Omental fat pad (tissue), 4 donors: ENCODE results near the gene DLGAP5. TPM values are rescaled to one million over a fixed set of nuclear protein-coding genes. Genes with fewer than 3 reads are reported as not detected.

Experiments
- ATAC-seq: fragments of 150-250 bp; one replicate; pipeline ENCODE4 v1.9.1; 2016; ENCODE audit warnings: mild to moderate bottlenecking, moderate library complexity; ENCODE audit not compliant: low FRiP score
- DNase-seq: peaks from one replicate; pipeline ENCODE4 v3.0.0-alpha.2; 2019; ENCODE audit warnings: low spot score
- total RNA-seq, 4 donors: library from RNA; depleted of rRNA; stranded (reverse); fragments of >200 nt; gene quantifications; one replicate each; pipeline ENCODE4 v1.1.0, GENCODE V29; 2016
- TF ChIP-seq, protein P1 (sequence below), 3 donors: fragments of 450-650 bp; IDR thresholded peaks; one replicate each; pipeline ENCODE4 v1.5.1; 2016 to 2017; ENCODE audit warnings: antibody characterized with exemption in 3 of 3, mild to moderate bottlenecking in 3 of 3, moderate library complexity in 2 of 3

DLGAP5 gene
- total RNA-seq, 4 donors from 2014 or later = 0.19 to 3.1 TPM; not detected in 2

GRCh38 chr14:55122440-55122986 lies 68.9 kb downstream of the DLGAP5 start:
- ATAC-seq (peak; percentile 6), DNase-seq (no peak)
- TF ChIP-seq, protein P1, sequence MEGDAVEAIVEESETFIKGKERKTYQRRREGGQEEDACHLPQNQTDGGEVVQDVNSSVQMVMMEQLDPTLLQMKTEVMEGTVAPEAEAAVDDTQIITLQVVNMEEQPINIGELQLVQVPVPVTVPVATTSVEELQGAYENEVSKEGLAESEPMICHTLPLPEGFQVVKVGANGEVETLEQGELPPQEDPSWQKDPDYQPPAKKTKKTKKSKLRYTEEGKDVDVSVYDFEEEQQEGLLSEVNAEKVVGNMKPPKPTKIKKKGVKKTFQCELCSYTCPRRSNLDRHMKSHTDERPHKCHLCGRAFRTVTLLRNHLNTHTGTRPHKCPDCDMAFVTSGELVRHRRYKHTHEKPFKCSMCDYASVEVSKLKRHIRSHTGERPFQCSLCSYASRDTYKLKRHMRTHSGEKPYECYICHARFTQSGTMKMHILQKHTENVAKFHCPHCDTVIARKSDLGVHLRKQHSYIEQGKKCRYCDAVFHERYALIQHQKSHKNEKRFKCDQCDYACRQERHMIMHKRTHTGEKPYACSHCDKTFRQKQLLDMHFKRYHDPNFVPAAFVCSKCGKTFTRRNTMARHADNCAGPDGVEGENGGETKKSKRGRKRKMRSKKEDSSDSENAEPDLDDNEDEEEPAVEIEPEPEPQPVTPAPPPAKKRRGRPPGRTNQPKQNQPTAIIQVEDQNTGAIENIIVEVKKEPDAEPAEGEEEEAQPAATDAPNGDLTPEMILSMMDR (IDR thresholded peaks at IDR 0.05) = no peak

GRCh38 chr14:55121628-55122439 lies 69.6 kb downstream of the DLGAP5 start:
- no peak for ATAC-seq
- no peak for DNase-seq
- TF ChIP-seq, protein P1 (IDR thresholded peaks at IDR 0.05) = no peak

DNA sequence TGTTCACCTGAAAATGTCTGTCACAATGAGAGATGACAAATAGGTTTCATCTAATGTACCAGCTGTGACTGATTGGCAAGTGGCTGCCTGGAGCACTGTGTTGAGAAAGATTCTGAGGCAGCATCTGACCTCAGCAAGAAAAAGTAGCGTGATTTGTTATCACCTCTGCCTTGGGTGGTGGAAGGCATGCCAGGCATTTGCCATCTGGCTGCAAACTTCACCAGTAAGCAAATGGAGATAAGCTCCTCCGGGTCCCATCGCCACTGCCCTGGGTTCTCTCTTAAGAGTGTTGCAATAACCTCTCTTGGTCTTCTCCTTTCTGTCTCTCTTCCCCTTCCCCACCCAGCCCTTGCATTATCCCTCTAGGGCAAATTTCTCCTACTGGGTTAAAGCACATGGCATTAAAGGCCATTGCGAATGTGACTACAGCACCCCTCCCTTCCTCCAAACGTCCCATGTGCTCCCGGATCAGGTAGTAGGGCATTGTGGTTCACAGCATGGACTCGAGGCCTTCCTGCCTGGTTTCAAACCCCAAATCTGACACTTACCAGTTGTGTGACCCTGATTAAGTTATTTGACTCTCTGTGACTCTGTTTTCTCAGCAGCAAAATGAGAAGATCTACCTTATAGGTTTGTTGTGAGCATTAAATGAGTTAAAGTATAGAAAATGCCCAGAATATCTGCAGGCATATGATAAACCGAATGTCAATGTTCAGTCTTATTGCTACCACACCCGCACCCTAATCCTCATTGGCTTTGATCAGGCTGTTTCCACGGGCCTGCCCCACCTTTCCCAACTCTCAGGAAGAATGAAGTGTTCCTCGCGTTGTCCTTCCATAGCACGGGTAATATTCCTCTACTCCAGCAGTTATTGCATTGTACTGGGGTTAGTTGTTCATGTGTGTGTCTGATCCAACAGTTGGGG lies 70.6 kb downstream of the DLGAP5 start:
- no peak for ATAC-seq
- DNase-seq = no peak
- TF ChIP-seq, protein P1 (IDR thresholded peaks at IDR 0.05) = no peak

- DNase-seq (no peak), ATAC-seq (no peak)
- TF ChIP-seq, protein P1 (IDR thresholded peaks at IDR 0.05) = no peak
These were observed 72.6 kb downstream of the DLGAP5 start for GRCh38 chr14:55118761-55119160.

GRCh38 chr14:55117803-55118441 lies 73.5 kb downstream of the DLGAP5 start:
- ATAC-seq = no peak

More at GRCh38 chr14:55117803-55118441, 73.5 kb downstream of the DLGAP5 start:
- TF ChIP-seq, protein P1 (IDR thresholded peaks at IDR 0.05) = no peak
- DNase-seq = no peak
